ENCODE measurements around the gene TENT5A. TPM values are rescaled to one million over a fixed set of nuclear protein-coding genes. Genes with fewer than 3 reads are reported as not detected.

Gene TENT5A
- total RNA-seq, 4 donors from 2014 or later, result 12.3 to 28.4 (median 22.0) TPM

DNA sequence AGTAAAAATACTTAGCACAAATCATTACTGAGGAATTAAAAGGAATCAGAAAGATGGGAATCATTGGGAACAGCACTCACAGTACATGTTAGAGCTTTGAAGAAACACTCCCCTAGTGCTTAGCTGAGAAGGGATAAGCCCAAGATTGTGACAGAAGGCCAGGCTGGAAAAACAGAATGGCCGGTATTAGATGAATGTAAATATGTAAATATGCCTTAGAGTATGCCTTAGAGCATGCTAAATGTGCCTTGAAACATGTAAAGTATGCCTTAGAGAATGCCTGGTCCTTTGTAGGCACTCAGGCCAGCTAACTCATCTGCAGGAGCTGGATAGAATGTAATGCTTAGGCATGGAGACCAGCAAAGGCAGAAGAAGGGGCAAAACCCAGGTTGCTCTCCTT is 10.6 kb upstream of the TENT5A start:
- TF ChIP-seq, protein P1, sequence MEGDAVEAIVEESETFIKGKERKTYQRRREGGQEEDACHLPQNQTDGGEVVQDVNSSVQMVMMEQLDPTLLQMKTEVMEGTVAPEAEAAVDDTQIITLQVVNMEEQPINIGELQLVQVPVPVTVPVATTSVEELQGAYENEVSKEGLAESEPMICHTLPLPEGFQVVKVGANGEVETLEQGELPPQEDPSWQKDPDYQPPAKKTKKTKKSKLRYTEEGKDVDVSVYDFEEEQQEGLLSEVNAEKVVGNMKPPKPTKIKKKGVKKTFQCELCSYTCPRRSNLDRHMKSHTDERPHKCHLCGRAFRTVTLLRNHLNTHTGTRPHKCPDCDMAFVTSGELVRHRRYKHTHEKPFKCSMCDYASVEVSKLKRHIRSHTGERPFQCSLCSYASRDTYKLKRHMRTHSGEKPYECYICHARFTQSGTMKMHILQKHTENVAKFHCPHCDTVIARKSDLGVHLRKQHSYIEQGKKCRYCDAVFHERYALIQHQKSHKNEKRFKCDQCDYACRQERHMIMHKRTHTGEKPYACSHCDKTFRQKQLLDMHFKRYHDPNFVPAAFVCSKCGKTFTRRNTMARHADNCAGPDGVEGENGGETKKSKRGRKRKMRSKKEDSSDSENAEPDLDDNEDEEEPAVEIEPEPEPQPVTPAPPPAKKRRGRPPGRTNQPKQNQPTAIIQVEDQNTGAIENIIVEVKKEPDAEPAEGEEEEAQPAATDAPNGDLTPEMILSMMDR (IDR thresholded peaks at IDR 0.05), result no peak
- no peak for TF ChIP-seq EP300 (IDR thresholded peaks at IDR 0.05)
- TF ChIP-seq POLR2A (IDR thresholded peaks at IDR 0.05), result no peak
- 68 to 78% methylated on average over 1 of the region's 1 CpG for WGBS, 2 donors
- no peaks in the 10 kb centered on the region for H3K27me3 ChIP-seq

DNA sequence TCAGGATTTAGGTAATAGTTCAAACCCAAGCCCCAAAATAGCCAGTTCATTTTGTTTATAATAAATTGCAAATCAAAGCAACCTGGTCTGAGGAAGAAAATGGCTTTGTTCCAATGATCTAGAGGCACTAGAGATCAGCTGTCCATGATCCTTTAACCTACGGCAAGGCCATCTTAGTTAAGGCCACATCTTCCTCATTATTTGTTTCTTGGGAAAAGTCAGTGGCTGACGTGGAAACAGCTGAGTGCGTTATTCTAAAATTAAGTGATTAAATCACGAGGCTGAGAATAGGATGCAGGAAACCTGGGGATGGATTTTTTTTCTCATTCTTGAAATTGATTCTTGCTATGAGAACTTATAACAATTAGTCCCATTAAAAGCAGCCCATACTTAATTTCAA is 10.1 kb upstream of the TENT5A start:
- H3K4me3 ChIP-seq, result no peak overlapping the region
- 70 to 72% methylated on average over 4 of the region's 4 CpGs for WGBS, 2 donors
- no peaks in the 10 kb centered on the region for H3K27me3 ChIP-seq
- DNase-seq (ENCODE audit: low spot score in 2 of 2), result no peak
- no peaks in the 10 kb centered on the region for H3K36me3 ChIP-seq
- H3K9me3 ChIP-seq, result no peaks in the 10 kb centered on the region
- TF ChIP-seq, protein P1 (IDR thresholded peaks at IDR 0.05), result no peak
- TF ChIP-seq POLR2A (IDR thresholded peaks at IDR 0.05), result no peak
- TF ChIP-seq EP300 (IDR thresholded peaks at IDR 0.05), result no peak
- peaks cover 0 to 19% (median 10%) of the 10 kb centered on the region in 4 donors for H3K4me1 ChIP-seq
- H3K27ac ChIP-seq, result no peak overlapping the region

More for the DNA sequence above, 10.6 kb upstream of the TENT5A start:
- H3K9me3 ChIP-seq, result no peaks in the 10 kb centered on the region
- H3K4me1 ChIP-seq, result peaks cover 0 to 24% (median 10%) of the 10 kb centered on the region in 4 donors
- no peaks in the 10 kb centered on the region for H3K36me3 ChIP-seq
- no peak overlapping the region for H3K27ac ChIP-seq
- DNase-seq (ENCODE audit: low spot score in 2 of 2), result no peak
- H3K4me3 ChIP-seq, result no peak overlapping the region

DNA sequence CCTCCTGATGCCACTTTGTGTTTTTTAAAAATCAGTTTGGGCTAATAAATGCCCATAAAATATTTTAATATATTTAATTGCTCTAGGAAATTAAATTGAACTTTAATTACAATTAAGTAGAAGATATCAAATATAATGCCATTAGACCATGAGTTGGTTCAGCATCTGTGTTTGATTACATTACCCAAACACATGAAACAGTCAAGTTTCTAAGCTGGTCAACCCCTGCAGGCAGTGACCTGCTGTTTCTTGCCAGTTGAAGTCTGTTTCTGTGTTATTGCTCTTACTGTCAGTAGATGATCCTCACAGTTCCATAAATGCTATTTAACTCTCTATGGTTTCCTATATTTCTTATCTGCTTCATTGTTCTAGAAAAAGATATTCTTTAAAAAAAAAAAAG is 9.7 kb upstream of the TENT5A start:
- Histone ChIP-seq H3K27ac (no peak overlapping the region), H3K9me3 (no peaks in the 10 kb centered on the region), H3K36me3 (no peaks in the 10 kb centered on the region), H3K4me1 (peaks cover 0 to 14% (median 7%) of the 10 kb centered on the region in 4 donors), H3K27me3 (no peaks in the 10 kb centered on the region), H3K4me3 (no peak overlapping the region)
- TF ChIP-seq EP300 (IDR thresholded peaks at IDR 0.05), result no peak
- TF ChIP-seq, protein P1 (IDR thresholded peaks at IDR 0.05), result no peak
- TF ChIP-seq POLR2A (IDR thresholded peaks at IDR 0.05), result no peak
- DNase-seq (ENCODE audit: low spot score in 2 of 2), result no peak

DNA sequence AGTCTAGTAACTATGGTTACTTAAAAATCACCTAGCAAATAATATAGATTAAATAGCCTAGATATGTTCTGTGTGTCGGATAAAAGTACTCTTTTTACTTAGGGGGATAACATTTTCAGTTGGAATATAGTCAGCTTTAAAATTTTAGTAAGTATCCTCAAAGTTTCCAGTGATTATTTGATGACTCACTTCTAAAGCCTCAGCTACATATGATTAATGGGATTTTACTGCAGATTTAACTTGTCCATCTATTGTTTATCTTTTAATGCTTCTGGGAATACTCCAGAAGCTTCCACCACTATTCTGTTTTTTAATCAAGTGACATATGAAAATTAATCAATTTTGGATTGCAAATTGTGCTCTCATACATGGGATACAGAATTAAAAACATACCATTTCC is 8.7 kb upstream of the TENT5A start:
- H3K27me3 ChIP-seq, result no peaks in the 10 kb centered on the region
- no peak overlapping the region for H3K4me3 ChIP-seq
- 71 to 83% methylated on average over 1 of the region's 1 CpG for WGBS, 2 donors
- TF ChIP-seq, protein P1 (IDR thresholded peaks at IDR 0.05), result no peak
- no peak for TF ChIP-seq POLR2A (IDR thresholded peaks at IDR 0.05)
- DNase-seq (ENCODE audit: low spot score in 2 of 2), result no peak
- H3K9me3 ChIP-seq, result no peaks in the 10 kb centered on the region
- H3K4me1 ChIP-seq, result peaks cover 0 to 5% (median 1%) of the 10 kb centered on the region in 4 donors
- no peaks in the 10 kb centered on the region for H3K36me3 ChIP-seq
- H3K27ac ChIP-seq, result no peak overlapping the region

DNA sequence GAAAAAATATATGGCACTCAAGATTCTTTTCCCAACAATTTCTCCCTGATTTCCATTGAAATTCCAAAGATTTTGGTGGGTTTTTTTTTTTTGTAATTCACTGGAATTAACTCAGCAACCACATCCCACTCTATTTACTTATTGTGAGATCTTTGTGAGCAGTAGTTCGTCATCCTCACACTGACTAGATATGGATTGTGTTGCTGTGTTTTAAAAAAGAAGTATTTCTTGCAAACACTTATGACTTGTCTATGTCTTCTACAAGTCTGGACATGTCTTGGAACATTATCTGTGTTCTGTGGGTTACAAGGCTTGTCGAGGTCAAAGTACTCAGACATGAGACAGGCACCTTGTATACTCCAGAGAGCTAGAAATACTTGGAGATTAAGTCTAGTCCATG is 7.3 kb upstream of the TENT5A start:
- WGBS, 2 donors, result 87 to 92% methylated on average over 2 of the region's 2 CpGs

More for the DNA sequence above, 7.3 kb upstream of the TENT5A start:
- TF ChIP-seq EP300 (IDR thresholded peaks at IDR 0.05) (no peak), POLR2A (IDR thresholded peaks at IDR 0.05) (no peak)
- TF ChIP-seq, protein P1 (IDR thresholded peaks at IDR 0.05), result no peak
- Histone ChIP-seq H3K27ac (no peak overlapping the region), H3K4me1 (no peaks in the 10 kb centered on the region), H3K9me3 (no peaks in the 10 kb centered on the region), H3K27me3 (no peaks in the 10 kb centered on the region), H3K36me3 (no peaks in the 10 kb centered on the region), H3K4me3 (no peak overlapping the region)
- no peak for DNase-seq (ENCODE audit: low spot score in 2 of 2)

Measured in tibial nerve (tissue), 4 donors.